Tibial artery (tissue), 4 donors: ENCODE results near the gene RERE.
"Not testable (repeated sequence)": the region's sequence is repeated elsewhere in the genome, so short reads cannot be mapped to it uniquely, and the experiment has no call there.

Source experiments
- DNase-seq, 2 donors: peaks; one replicate each; pipeline ENCODE4 v3.0.0-alpha.2; 2019
- H3K27ac ChIP-seq, 2 donors: fragments of 200-600 bp; sonication (generic) in 1 of 2; 1 replicate in 1 of 2; 2 replicates in 1 of 2; pipeline ENCODE4 v1.5.1; 2018 to 2019; ENCODE audit warnings: mild to moderate bottlenecking in 1 of 2
- H3K27me3 ChIP-seq, 2 donors: fragments of 200-600 bp; sonication (generic) in 1 of 2; one replicate each; pipeline versions ENCODE4 v1.5.1 to v1.6.0; 2016 to 2019
- H3K36me3 ChIP-seq, 3 donors: fragments of 200-600 bp; sonication (generic) in 2 of 3; one replicate each; pipeline ENCODE4 v1.5.1; 2016 to 2019; ENCODE audit warnings: mild to moderate bottlenecking in 2 of 3
- H3K4me1 ChIP-seq, 4 donors: fragments of 200-600 bp; sonication (generic) in 2 of 4; 1 replicate in 3 of 4; 2 replicates in 1 of 4; pipeline ENCODE4 v1.5.1; 2016 to 2019
- H3K4me3 ChIP-seq, 2 donors: fragments of 200-600 bp; sonication (generic) in 1 of 2; 1 replicate in 1 of 2; 2 replicates in 1 of 2; pipeline ENCODE4 v1.5.1; 2018 to 2019; ENCODE audit warnings: mild to moderate bottlenecking in 2 of 2
- H3K9me3 ChIP-seq, 3 donors: fragments of 200-600 bp; sonication (generic) in 1 of 3; one replicate each; pipeline ENCODE4 v1.5.1; 2016 to 2019
- CTCF ChIP-seq, 2 experiments: fragments of 200-600 bp in 1 of 2; fragments of 450-650 bp in 1 of 2; IDR thresholded peaks; one replicate each; pipeline ENCODE4 v1.5.1; 2017 to 2019; ENCODE audit warnings: antibody characterized with exemption in 2 of 2, mild to moderate bottlenecking in 1 of 2, moderate library complexity in 1 of 2
- intact Hi-C: fragments of 100-400 bp; cut with DNase I; formaldehyde crosslinking; loops from one replicate; pipeline ENCODE4 v1.15.0; 2023; ENCODE audit warnings: low total_unique reads

Gene RERE

DNA sequence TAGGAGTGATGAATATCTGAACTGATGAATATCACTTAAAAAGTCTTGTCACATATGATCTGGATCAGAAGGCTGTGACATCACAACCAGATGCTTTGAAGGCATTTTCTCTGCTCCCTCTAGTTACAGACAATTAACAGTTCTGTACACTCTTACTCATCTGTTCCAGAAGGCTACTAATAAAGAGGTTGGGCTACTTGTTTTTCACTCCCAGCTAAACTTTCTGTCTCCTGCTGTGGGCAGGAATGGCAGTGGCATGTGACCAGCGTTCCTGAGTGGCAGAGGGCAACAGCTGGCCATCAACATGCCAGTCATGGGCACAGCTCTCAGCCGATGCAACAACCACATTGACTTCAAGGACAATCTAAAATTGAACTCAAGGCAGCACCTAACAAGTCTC lies 432.9 kb downstream of the RERE start:
- no peak overlapping the region for H3K27ac ChIP-seq
- H3K27me3 ChIP-seq, result no peaks in the 10 kb centered on the region
- peaks cover 0 to 23% (median 10%) of the 10 kb centered on the region in 3 donors for H3K36me3 ChIP-seq
- peaks cover 0 to 71% (median 51%) of the 10 kb centered on the region in 4 donors for H3K4me1 ChIP-seq
- H3K9me3 ChIP-seq, result no peaks in the 10 kb centered on the region
- no peak for TF ChIP-seq CTCF (IDR thresholded peaks at IDR 0.05)
- intact Hi-C loops, result no loop called here
- peak in 1 of 2 donors; percentile 48 for DNase-seq
- H3K4me3 ChIP-seq, result no peak overlapping the region

DNA sequence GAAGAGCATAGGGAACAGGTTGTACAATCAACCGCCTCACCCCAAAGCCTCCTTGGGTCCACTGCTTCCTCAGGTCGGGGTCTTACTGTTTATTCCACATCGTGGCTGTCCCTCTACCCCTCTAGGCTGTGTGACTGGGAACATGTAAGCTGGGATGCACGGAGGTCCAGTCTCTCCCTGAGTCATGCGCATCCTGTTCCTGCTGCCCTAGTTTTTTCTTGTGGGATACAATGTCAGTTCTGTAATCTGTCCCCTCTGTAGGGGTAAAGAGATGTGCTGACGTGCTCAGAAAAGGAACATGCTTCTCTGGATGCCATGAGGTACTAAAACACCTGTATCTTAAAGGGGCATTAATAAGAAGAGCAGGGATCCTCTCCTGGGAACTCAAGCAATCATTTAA lies 433.4 kb downstream of the RERE start:
- Histone ChIP-seq H3K4me1 (peaks cover 0 to 76% (median 56%) of the 10 kb centered on the region in 4 donors), H3K27ac (no peak overlapping the region), H3K9me3 (no peaks in the 10 kb centered on the region), H3K27me3 (no peaks in the 10 kb centered on the region), H3K36me3 (peaks cover 0 to 18% (median 5%) of the 10 kb centered on the region in 3 donors), H3K4me3 (no peak overlapping the region)
- no peak for TF ChIP-seq CTCF (IDR thresholded peaks at IDR 0.05)
- peak in 1 of 2 donors; percentile 17 for DNase-seq
- intact Hi-C loops, result no loop called here

DNA sequence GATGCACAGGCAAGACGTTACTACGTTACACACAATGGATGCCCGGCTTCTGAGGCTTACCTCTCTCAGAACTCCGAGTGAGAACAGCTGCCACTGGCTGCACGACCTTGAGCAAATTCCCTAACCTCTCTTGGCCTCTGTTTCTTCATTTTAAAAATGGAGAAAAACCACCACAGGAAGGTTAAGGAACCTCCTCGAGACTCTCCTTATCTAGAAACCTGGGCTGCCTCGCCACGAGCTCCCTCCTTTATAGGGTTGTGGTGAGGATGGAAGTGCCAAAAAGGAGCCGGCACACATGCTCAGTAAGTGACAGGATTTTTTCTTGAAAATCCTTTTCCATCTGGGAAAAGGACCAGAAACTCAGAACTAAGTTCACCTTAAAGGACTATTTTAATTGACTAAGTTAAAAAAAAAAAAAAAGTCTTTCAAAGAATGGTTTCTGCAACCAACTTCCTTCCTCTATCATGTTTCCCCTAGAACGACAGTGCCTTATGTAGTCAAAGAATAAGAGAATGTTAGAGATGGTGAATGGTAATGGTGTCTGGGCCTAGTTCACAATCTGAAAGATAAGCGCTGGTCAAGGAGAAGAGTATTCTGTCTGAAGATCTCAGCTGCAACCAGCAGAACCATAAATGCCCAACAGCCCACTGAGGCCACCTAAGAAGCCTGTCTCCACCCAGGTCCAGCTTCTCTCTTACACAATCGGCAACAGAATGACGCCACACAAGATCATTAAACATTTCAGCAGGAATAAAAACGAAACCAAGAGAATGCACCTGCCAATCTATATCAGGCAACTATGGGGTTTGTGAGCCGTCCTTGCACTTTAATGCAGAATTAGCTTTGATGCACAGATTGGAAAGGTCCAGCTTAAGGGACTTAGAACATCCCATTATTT lies 434.6 kb downstream of the RERE start:
- Histone ChIP-seq H3K27me3 (no peaks in the 10 kb centered on the region), H3K9me3 (no peaks in the 10 kb centered on the region), H3K36me3 (peaks cover 0 to 13% (median 0%) of the 10 kb centered on the region in 3 donors), H3K4me1 (peaks cover 0 to 88% (median 66%) of the 10 kb centered on the region in 4 donors), H3K27ac (peak overlapping the region in 1 of 2 donors; percentile 12), H3K4me3 (no peak overlapping the region)
- intact Hi-C loops, result no loop called here
- no peak for TF ChIP-seq CTCF (IDR thresholded peaks at IDR 0.05)
- peak in 1 of 2 donors; percentile 38 for DNase-seq

- peaks cover 0 to 95% (median 68%) of the 10 kb centered on the region in 4 donors for H3K4me1 ChIP-seq
- peak in 1 of 2 donors; percentile 55 for DNase-seq
- no peak overlapping the region for H3K4me3 ChIP-seq
- intact Hi-C loops, result no loop called here
- peaks cover 0 to 13% (median 0%) of the 10 kb centered on the region in 3 donors for H3K36me3 ChIP-seq
- no peaks in the 10 kb centered on the region for H3K27me3 ChIP-seq
- no peaks in the 10 kb centered on the region for H3K9me3 ChIP-seq
- no peak for TF ChIP-seq CTCF (IDR thresholded peaks at IDR 0.05)
- no peak overlapping the region for H3K27ac ChIP-seq
Measured at GRCh38 chr1:8382051-8382505, 435.4 kb downstream of the RERE start.

GRCh38 chr1:8381618-8382017 lies 435.8 kb downstream of the RERE start:
- intact Hi-C loops, result no loop called here
- H3K9me3 ChIP-seq, result no peaks in the 10 kb centered on the region
- H3K4me1 ChIP-seq, result peaks cover 0 to 92% (median 68%) of the 10 kb centered on the region in 4 donors
- no peak overlapping the region for H3K4me3 ChIP-seq
- TF ChIP-seq CTCF (IDR thresholded peaks at IDR 0.05), result no peak
- peaks cover 0 to 13% (median 0%) of the 10 kb centered on the region in 3 donors for H3K36me3 ChIP-seq
- no peaks in the 10 kb centered on the region for H3K27me3 ChIP-seq
- DNase-seq, result peak in 1 of 2 donors; percentile 20
- no peak overlapping the region for H3K27ac ChIP-seq

GRCh38 chr1:8380310-8380709 lies 437.1 kb downstream of the RERE start:
- peaks cover 0 to 83% (median 64%) of the 10 kb centered on the region in 4 donors for H3K4me1 ChIP-seq
- peak in 1 of 2 donors; percentile 27 for DNase-seq
- intact Hi-C loops, result not testable (repeated sequence)

More at GRCh38 chr1:8380310-8380709, 437.1 kb downstream of the RERE start:
- not testable (repeated sequence) for H3K9me3 ChIP-seq, H3K4me3 ChIP-seq, H3K27me3 ChIP-seq
- peaks cover 0 to 13% (median 0%) of the 10 kb centered on the region in 3 donors for H3K36me3 ChIP-seq
- peak overlapping the region; percentile 8 to 56 for H3K27ac ChIP-seq
